H1 (cell line): ENCODE results near the gene FAM43B. TPM values are rescaled to one million over a fixed set of nuclear protein-coding genes. Genes with fewer than 3 reads are reported as not detected.

Source experiments
- CTCF ChIA-PET: fragments of 300-600 bp; sonication (Branson Sonifier 250); formaldehyde crosslinking; loops from one replicate; lab custom pipeline; 2021; ENCODE audit not compliant: partially characterized antibody; lab: Charles Lee
- POLR2A ChIA-PET: fragments of 300-600 bp; sonication (Branson Sonifier 250); formaldehyde crosslinking; loops from one replicate; lab custom pipeline; 2021; ENCODE audit warnings: inconsistent platforms; ENCODE audit not compliant: partially characterized antibody; lab: Charles Lee
- DNase-seq, 2 experiments: peaks; one replicate each; pipeline versions ENCODE4 v3.0.0 to v3.0.0-alpha.2; 2010 to 2022; ENCODE audit warnings: low spot score in 2 of 2, low read depth in 1 of 2, mixed read lengths in 1 of 2
- FAIRE-seq: peaks from 2 replicates; lab custom pipeline; 2011; peaks lifted over from hg19 to GRCh38; lab: Jason Lieb, UNC
- H2AFZ ChIP-seq: 2 replicates; pipeline ENCODE4 v1.8.1; 2012; ENCODE audit warnings: low read length, inconsistent platforms
- H2AK5ac ChIP-seq: 2 replicates; pipeline ENCODE4 v1.6.1; 2013; ENCODE audit warnings: low read depth, low read length
- H2BK120ac ChIP-seq: replicated peaks from 2 replicates; pipeline ENCODE3; 2013; ENCODE audit warnings: low read depth, low read length, inconsistent platforms
- H2BK12ac ChIP-seq: 2 replicates; pipeline ENCODE4 v1.6.1; 2013; ENCODE audit warnings: low read depth, low read length
- H2BK15ac ChIP-seq: 2 replicates; pipeline ENCODE4 v1.6.1; 2013; ENCODE audit warnings: low read length
- H2BK20ac ChIP-seq: 2 replicates; pipeline ENCODE4 v1.6.1; 2013; ENCODE audit warnings: low read length
- H2BK5ac ChIP-seq: 2 replicates; pipeline ENCODE4 v1.6.1; 2013; ENCODE audit warnings: low read depth, low read length
- H3K14ac ChIP-seq: 2 replicates; pipeline ENCODE4 v1.6.1; 2013; ENCODE audit warnings: inconsistent platforms; ENCODE audit not compliant: insufficient read length
- H3K18ac ChIP-seq: 2 replicates; pipeline ENCODE4 v1.6.1; 2013; ENCODE audit warnings: low read length; ENCODE audit errors: extremely low read depth
- H3K23ac ChIP-seq: 2 replicates; pipeline ENCODE4 v1.6.1; 2013; ENCODE audit warnings: inconsistent platforms; ENCODE audit not compliant: insufficient read length
- H3K23me2 ChIP-seq: 2 replicates; pipeline ENCODE4 v1.6.1; 2013; ENCODE audit warnings: low read depth, low read length
- H3K27ac ChIP-seq: 2 replicates; pipeline ENCODE4 v1.6.1; 2011; ENCODE audit warnings: low read depth, low read length, inconsistent platforms
- H3K27me3 ChIP-seq, 4 experiments: replicated peaks in 1 of 4; 1 replicate in 1 of 4; 2 replicates in 3 of 4; pipeline versions ENCODE4 v1.6.1 to v1.8.1; 2011 to 2013; ENCODE audit warnings: low read length in 3 of 4, mild to moderate bottlenecking in 3 of 4, inconsistent platforms in 2 of 4, mixed read lengths in 2 of 4, moderate library complexity in 1 of 4; ENCODE audit not compliant: control insufficient read depth in 3 of 4, insufficient read depth in 3 of 4; ENCODE audit errors: extremely low read depth in 1 of 4
- H3K36me3 ChIP-seq, 4 experiments: 2 replicates each; pipeline versions ENCODE4 v1.6.1 to v1.8.1; 2011 to 2013; ENCODE audit warnings: mild to moderate bottlenecking in 4 of 4, low read length in 3 of 4, moderate library complexity in 2 of 4, control low read depth in 1 of 4, inconsistent platforms in 1 of 4; ENCODE audit not compliant: insufficient read depth in 4 of 4, control insufficient read depth in 2 of 4
- H3K4ac ChIP-seq: replicated peaks from 2 replicates; pipeline ENCODE3; 2013; ENCODE audit warnings: low read length, low read depth, mixed read lengths, inconsistent platforms; ENCODE audit not compliant: insufficient read length
- H3K4me1 ChIP-seq, 4 experiments: replicated peaks in 1 of 4; 1 replicate in 1 of 4; 2 replicates in 3 of 4; pipeline versions ENCODE4 v1.6.1 to v1.8.1; 2011 to 2013; ENCODE audit warnings: low read length in 3 of 4, inconsistent platforms in 2 of 4, mixed read lengths in 1 of 4; ENCODE audit not compliant: insufficient read depth in 4 of 4, control insufficient read depth in 3 of 4
- H3K4me2 ChIP-seq, 2 experiments: 2 replicates each; pipeline versions ENCODE4 v1.6.1 to v1.8.1; 2011 to 2013; ENCODE audit warnings: low read depth in 2 of 2, low read length in 2 of 2, control low read depth in 1 of 2, inconsistent platforms in 1 of 2, mild to moderate bottlenecking in 1 of 2; ENCODE audit not compliant: insufficient read depth in 1 of 2
- H3K4me3 ChIP-seq, 4 experiments: fragments of 200-600, 300-600 bp in 1 of 4; sonication (generic), shearing (Covaris generic), sonication (Bioruptor Twin) in 1 of 4; 2 replicates each; pipeline versions ENCODE4 v1.5.1 to v1.8.1; 2011 to 2016; ENCODE audit warnings: low read length in 4 of 4, low read depth in 3 of 4, control low read depth in 2 of 4, inconsistent platforms in 2 of 4, mild to moderate bottlenecking in 2 of 4, mixed read lengths in 1 of 4, moderate library complexity in 1 of 4; ENCODE audit not compliant: insufficient read depth in 2 of 4; ENCODE audit errors: extremely low read depth in 1 of 4
- H3K56ac ChIP-seq: replicated peaks from 2 replicates; pipeline ENCODE3; 2013; ENCODE audit warnings: low read depth, mild to moderate bottlenecking, mixed read lengths, low read length, inconsistent platforms; ENCODE audit not compliant: insufficient read length
- H3K79me1 ChIP-seq: 2 replicates; pipeline ENCODE4 v1.6.1; 2013; ENCODE audit warnings: low read depth, low read length, control low read depth
- H3K79me2 ChIP-seq, 2 experiments: 2 replicates each; pipeline versions ENCODE4 v1.6.1 to v1.8.1; 2012 to 2013; ENCODE audit warnings: low read length in 2 of 2, mild to moderate bottlenecking in 2 of 2, inconsistent platforms in 1 of 2; ENCODE audit not compliant: insufficient read depth in 2 of 2, control insufficient read depth in 1 of 2
- H3K9ac ChIP-seq, 4 experiments: replicated peaks in 1 of 4; 1 replicate in 1 of 4; 2 replicates in 3 of 4; pipeline versions ENCODE4 v1.6.1 to v1.8.1; 2011 to 2013; ENCODE audit warnings: low read depth in 3 of 4, low read length in 3 of 4, control low read depth in 2 of 4, mild to moderate bottlenecking in 2 of 4, moderate library complexity in 2 of 4, inconsistent platforms in 1 of 4; ENCODE audit errors: extremely low read depth in 1 of 4
- H3K9me3 ChIP-seq, 2 experiments: 2 replicates each; pipeline versions ENCODE4 v1.6.1 to v1.8.1; 2012 to 2013; ENCODE audit warnings: mild to moderate bottlenecking in 2 of 2, moderate library complexity in 2 of 2, control low read depth in 1 of 2, inconsistent platforms in 1 of 2, low read depth in 1 of 2, low read length in 1 of 2, mixed read lengths in 1 of 2; ENCODE audit not compliant: insufficient read depth in 2 of 2
- H4K20me1 ChIP-seq, 2 experiments: replicated peaks in 1 of 2; 2 replicates each; pipeline versions ENCODE3 to v1.8.1; 2011 to 2013; ENCODE audit warnings: inconsistent platforms in 2 of 2, low read length in 2 of 2, mild to moderate bottlenecking in 1 of 2; ENCODE audit not compliant: insufficient read depth in 2 of 2, control insufficient read depth in 1 of 2
- H4K5ac ChIP-seq: 2 replicates; pipeline ENCODE4 v1.6.1; 2013; ENCODE audit warnings: low read length, low read depth, mixed read lengths, inconsistent platforms; ENCODE audit not compliant: insufficient read length
- H4K8ac ChIP-seq: 2 replicates; pipeline ENCODE4 v1.8.0; 2013; ENCODE audit warnings: mild to moderate bottlenecking, moderate library complexity, low read length, inconsistent platforms; ENCODE audit not compliant: insufficient read depth; ENCODE audit errors: extremely low read depth
- H4K91ac ChIP-seq: replicated peaks from 2 replicates; pipeline ENCODE3; 2013; ENCODE audit warnings: low read length, mixed read lengths, inconsistent platforms; ENCODE audit not compliant: insufficient read length
- JUND ChIP-seq: IDR thresholded peaks from 2 replicates; pipeline ENCODE4 v1.6.1; 2011; ENCODE audit warnings: mild to moderate bottlenecking, improper control_type of control experiment, low read length
- TEAD4 ChIP-seq: IDR thresholded peaks from 2 replicates; pipeline ENCODE4 v1.6.1; 2012; ENCODE audit warnings: low read depth, low read length, inconsistent platforms, mixed read lengths
- WGBS, 2 experiments: shearing (Covaris generic) in 1 of 2; methylation state at CpG; one replicate each; pipeline versions ENCODE4 v1.1.6 to v1.1.7; 2013 to 2015; ENCODE audit warnings: low lambda C conversion rate in 2 of 2, mixed read lengths in 2 of 2, inconsistent platforms in 1 of 2, low coverage in 1 of 2, missing lambda C conversion rate in 1 of 2; ENCODE audit not compliant: insufficient replicate concordance in 2 of 2, insufficient coverage in 1 of 2, insufficient read length in 1 of 2; ENCODE audit errors: extremely low coverage in 1 of 2, missing lambda C conversion rate in 1 of 2; 5-methylcytosine and 5-hydroxymethylcytosine counted together
- polyA plus RNA-seq, 7 experiments: library from polyadenylated mRNA; depleted of rRNA in 3 of 7; stranded (reverse) in 5 of 7; unstranded in 2 of 7; fragments of >200 nt in 5 of 7; fragments of 200-250 nt in 2 of 7; gene quantifications; 1 replicate in 5 of 7; 2 replicates in 1 of 7; 4 replicates in 1 of 7; pipeline versions ENCODE4 v1.2.1 to v1.2.3, GENCODE V29; 2011 to 2013; ENCODE audit warnings: missing spikeins in 2 of 7, mixed read lengths in 2 of 7
- total RNA-seq: library from RNA; stranded (reverse); fragmentation: NEBNext Ultra II Directional; extraction: Animal tissue kit (Norgen Biotek cat#: 25700); gene quantifications from 2 replicates; pipeline ENCODE4 v1.2.1, GENCODE V29; 2021

Gene FAM43B
- total and polyA plus RNA-seq, 2 of the 8 experiments (the other 6 are each of a cell fraction or from before 2014, with no cell fraction given), result 0.88 to 2.2 TPM

DNA sequence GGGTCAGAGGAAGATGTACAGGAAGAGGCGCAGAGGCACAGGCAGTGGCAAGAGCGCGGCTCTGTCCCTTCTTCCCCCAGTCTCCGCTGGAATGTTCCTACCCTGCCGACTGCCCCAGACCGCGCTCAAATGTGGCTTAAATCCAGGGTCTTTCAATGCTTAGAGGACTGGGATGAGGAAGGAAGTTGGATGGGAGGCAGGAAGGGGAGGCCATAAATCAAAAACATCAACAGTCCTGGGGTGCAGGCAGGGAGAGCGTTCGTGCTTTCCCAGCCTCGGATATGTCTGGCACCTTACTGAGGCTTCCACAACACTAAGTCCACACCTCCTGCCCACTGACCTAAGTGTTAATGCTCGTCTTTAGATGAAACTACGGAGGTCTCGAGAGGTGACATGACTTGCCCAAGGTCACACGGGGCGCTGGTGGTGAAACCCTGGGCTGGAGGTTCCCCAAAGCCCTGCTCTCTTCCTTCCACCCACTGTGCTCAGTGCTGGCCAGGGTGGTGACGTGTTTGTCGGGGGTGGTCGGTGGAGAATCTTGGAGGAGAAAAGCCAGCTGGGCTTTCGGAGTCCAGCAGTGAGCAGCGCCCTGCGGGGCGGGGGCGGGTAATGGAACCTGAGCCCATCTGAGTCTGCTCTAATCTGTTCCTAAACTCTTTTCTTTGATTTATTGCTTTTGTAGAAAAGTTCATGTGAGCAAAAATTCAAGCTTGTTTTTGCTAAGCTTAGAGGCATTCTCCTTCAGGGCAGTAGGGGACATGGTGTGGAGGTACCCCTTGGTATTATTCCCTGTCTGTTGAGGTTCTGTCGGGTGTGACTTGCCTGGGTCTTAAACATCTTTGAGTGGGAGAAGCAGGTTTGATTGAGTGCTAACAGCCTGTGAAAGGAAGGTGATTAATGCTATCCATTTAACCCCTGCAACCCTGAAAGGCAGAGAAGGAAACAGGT lies 37.2 kb downstream of the FAM43B start:
- Histone ChIP-seq H2AFZ (peak overlapping the region; percentile 52; the same call in 1 of the 2 replicates), H3K18ac (0 out of 2 replicates have a peak overlapping the region, but pooled peaks have one; percentile 26), H3K4ac (no peak overlapping the region), H3K27ac (no peak overlapping the region), H3K9me3 (no peaks in the 10 kb centered on the region), H4K8ac (peak overlapping the region; percentile 88; the same call in 1 of the 2 replicates), H3K79me2 (no peaks in the 10 kb centered on the region), H2BK20ac (peak overlapping the region; percentile 66; the same call in 1 of the 2 replicates), H2BK12ac (0 out of 2 replicates have a peak overlapping the region, but pooled peaks have one; percentile 68), H3K23ac (no peak overlapping the region), H2BK120ac (no peak overlapping the region), H3K23me2 (no peaks in the 10 kb centered on the region), H3K79me1 (no peaks in the 10 kb centered on the region), H3K4me3 (peak overlapping the region in 1 of 4 experiments; percentile 30; a peak in 2 of 8 replicates), H3K4me1 (peaks cover 0 to 16% (median 12%) of the 10 kb centered on the region in 4 experiments; a peak in 5 of 7 replicates), H3K56ac (no peak overlapping the region), H2AK5ac (no peak overlapping the region), H3K4me2 (peak overlapping the region; percentile 5 to 34; a peak in 3 of 4 replicates), H4K5ac (peak overlapping the region; percentile 34), H4K20me1 (no peaks in the 10 kb centered on the region), H3K14ac (no peak overlapping the region), H3K36me3 (no peaks in the 10 kb centered on the region), H2BK15ac (no peak overlapping the region), H3K9ac (no peak overlapping the region), H3K27me3 (no peaks in the 10 kb centered on the region), H2BK5ac (peak overlapping the region; percentile 5; the same call in 1 of the 2 replicates), H4K91ac (peak overlapping the region; percentile 67)
- 78% methylated on average over 21 of the region's 24 CpGs; no CpG with 5 or more reads in 1 of the 2 experiments for WGBS, 2 experiments
- no peak for TF ChIP-seq JUND
- TF ChIP-seq TEAD4, result 0 out of 2 replicates have a peak, but pooled peaks have one; percentile 4
- ChIA-PET POLR2A (interaction anchor here (0.6 to 1.6 kb wide), 4 partner anchors 20 to 197 kb away, joined by 3 to 4 read pairs (median 3); no protein-coding TSS in a partner anchor), CTCF (interaction anchor here (0.6 to 3.4 kb wide), 10 partner anchors 11 to 107 kb away, joined by 3 to 28 read pairs (median 5); partner anchors contain the start of genes FAM43B and PINK1)
- FAIRE-seq, result no peak
- DNase-seq, result no peak
